HepG2 (cell line): ENCODE measurements around the gene INO80B. TPM values are rescaled to one million over a fixed set of nuclear protein-coding genes. Genes with fewer than 3 reads are reported as not detected.
A peak's percentile ranks its signal among the peaks of the same experiment; 100 is the strongest.

Experiments used
- KDM2A ChIP-seq: sonication (generic); formaldehyde crosslinking; IDR thresholded peaks from 2 replicates; pipeline ENCODE4 v1.4.0; 2020; ENCODE audit warnings: low read depth, missing genetic modification reagents, borderline replicate concordance
- NFIB ChIP-seq: sonication (generic); formaldehyde crosslinking; IDR thresholded peaks from 2 replicates; pipeline ENCODE4 v1.9.0; 2021; ENCODE audit warnings: missing genetic modification reagents, mild to moderate bottlenecking, borderline replicate concordance
- NFIC ChIP-seq: IDR thresholded peaks from 2 replicates; pipeline ENCODE4 v1.6.1; 2012; ENCODE audit warnings: mild to moderate bottlenecking, low read length, inconsistent platforms
- NFYC ChIP-seq: IDR thresholded peaks from 2 replicates; pipeline ENCODE4 v1.6.1; 2016; ENCODE audit warnings: missing genetic modification reagents, missing compliant biosample characterization
- REPIN1 ChIP-seq: sonication (generic); formaldehyde crosslinking; IDR thresholded peaks from 2 replicates; pipeline ENCODE4 v1.8.0; 2022; ENCODE audit warnings: missing genetic modification reagents, low read depth, mild to moderate bottlenecking, borderline replicate concordance
- SIN3A ChIP-seq: IDR thresholded peaks from 2 replicates; pipeline ENCODE4 v1.6.1; 2011; ENCODE audit warnings: low read depth, mild to moderate bottlenecking, control low read depth, low read length, borderline replicate concordance
- XBP1 ChIP-seq: sonication (generic); formaldehyde crosslinking; IDR thresholded peaks from 2 replicates; pipeline ENCODE4 v1.5.0; 2020; ENCODE audit warnings: missing genetic modification reagents
- ZNF326 ChIP-seq: sonication (generic); formaldehyde crosslinking; IDR thresholded peaks from 2 replicates; pipeline ENCODE4 v1.4.0; 2020; ENCODE audit warnings: missing genetic modification reagents, borderline replicate concordance
- ZNF460 ChIP-seq: sonication (generic); formaldehyde crosslinking; IDR thresholded peaks from 2 replicates; pipeline ENCODE4 v1.5.1; 2020; ENCODE audit warnings: missing genetic modification reagents, mild to moderate bottlenecking, borderline replicate concordance
- ZNF550 ChIP-seq: sonication (generic); formaldehyde crosslinking; IDR thresholded peaks from 2 replicates; pipeline ENCODE4 v1.4.0; 2020; ENCODE audit warnings: mild to moderate bottlenecking, missing genetic modification reagents, borderline replicate concordance
- ZNF563 ChIP-seq: sonication (generic); formaldehyde crosslinking; IDR thresholded peaks from 2 replicates; pipeline ENCODE4 v1.8.0; 2022; ENCODE audit warnings: mild to moderate bottlenecking, moderate library complexity, missing genetic modification reagents
- polyA plus RNA-seq, 8 experiments: library from polyadenylated mRNA; depleted of rRNA in 3 of 8; stranded (reverse) in 7 of 8; unstranded in 1 of 8; fragments of >200 nt; fragmentation: Illumina TruSeq in 4 of 8; extraction: Trizol in 4 of 8; gene quantifications; 2 replicates each; pipeline versions ENCODE4 v1.2.1 to v1.2.3, GENCODE V29; 2011 to 2016; ENCODE audit warnings: low read depth in 4 of 8, missing spikeins in 1 of 8, mixed read lengths in 1 of 8; ENCODE audit not compliant: insufficient read depth in 1 of 8
- total RNA-seq, 5 experiments: library from RNA; depleted of rRNA; stranded (reverse); fragments of >200 nt; fragmentation: Illumina TruSeq; extraction: Trizol; gene quantifications; 2 replicates each; pipeline ENCODE4 v1.2.3, GENCODE V29; 2016; ENCODE audit warnings: low read depth in 1 of 5
- TF ChIP-seq, protein P1 (sequence below): IDR thresholded peaks from 2 replicates; pipeline ENCODE4 v1.6.1; 2016; ENCODE audit warnings: control low read depth
- TF ChIP-seq, protein P2 (sequence below): fragments of 450-650 bp; IDR thresholded peaks from 2 replicates; pipeline ENCODE4 v1.6.1; 2017; ENCODE audit warnings: mild to moderate bottlenecking
- TF ChIP-seq, protein P3 (sequence below): fragments of 450-650 bp; IDR thresholded peaks from 2 replicates; pipeline ENCODE4 v1.6.1; 2017
- TF ChIP-seq, protein P4 (sequence below): sonication (generic); formaldehyde crosslinking; IDR thresholded peaks from 2 replicates; pipeline ENCODE4 v1.4.0; 2020; ENCODE audit warnings: missing genetic modification reagents

INO80B gene
- total and polyA plus RNA-seq, 2 of the 13 experiments (the other 11 are each of a cell fraction or from before 2014, with no cell fraction given): 6.2 to 14.5 TPM

DNA sequence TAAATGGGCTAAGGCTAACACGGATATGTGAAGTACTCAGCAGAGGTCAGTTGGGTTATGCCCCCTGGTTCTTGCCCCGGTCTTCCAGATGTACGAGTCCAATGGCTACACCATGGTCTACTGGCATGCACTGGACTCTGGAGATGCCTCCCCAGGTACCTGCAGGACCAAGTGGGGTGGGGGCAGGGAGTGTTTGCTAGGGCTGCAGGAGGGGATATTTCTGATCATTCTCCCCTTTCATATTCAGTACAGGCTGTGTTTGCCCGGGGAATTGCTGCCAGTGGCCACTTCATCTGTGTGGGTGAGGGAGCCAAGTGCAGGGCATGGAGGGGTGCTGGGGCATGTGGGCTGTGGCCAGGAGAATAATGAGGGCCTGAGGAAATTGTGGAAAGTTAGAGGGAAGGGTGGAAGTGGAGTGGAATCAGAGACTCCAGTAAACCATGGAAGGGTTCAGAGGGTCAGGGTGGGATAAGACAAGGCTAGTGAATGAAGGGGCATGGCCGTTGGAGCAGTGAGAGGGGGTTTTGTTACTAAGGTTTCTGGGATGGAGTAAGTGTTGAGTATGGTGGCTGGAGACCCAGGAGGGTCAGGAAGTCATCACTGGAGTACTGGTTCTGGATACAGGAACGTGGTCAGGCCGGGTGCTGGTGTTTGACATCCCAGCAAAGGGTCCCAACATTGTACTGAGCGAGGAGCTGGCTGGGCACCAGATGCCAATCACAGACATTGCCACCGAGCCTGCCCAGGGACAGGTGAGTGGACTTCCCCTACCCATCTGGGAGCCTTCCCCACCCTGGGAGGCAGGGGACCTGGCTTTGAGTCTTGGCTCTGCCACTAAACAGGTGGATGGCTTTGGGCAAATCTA lies 31.4 kb upstream of the INO80B start (continued):
- TF ChIP-seq, protein P1, sequence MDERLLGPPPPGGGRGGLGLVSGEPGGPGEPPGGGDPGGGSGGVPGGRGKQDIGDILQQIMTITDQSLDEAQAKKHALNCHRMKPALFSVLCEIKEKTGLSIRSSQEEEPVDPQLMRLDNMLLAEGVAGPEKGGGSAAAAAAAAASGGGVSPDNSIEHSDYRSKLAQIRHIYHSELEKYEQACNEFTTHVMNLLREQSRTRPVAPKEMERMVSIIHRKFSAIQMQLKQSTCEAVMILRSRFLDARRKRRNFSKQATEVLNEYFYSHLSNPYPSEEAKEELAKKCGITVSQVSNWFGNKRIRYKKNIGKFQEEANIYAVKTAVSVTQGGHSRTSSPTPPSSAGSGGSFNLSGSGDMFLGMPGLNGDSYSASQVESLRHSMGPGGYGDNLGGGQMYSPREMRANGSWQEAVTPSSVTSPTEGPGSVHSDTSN (CRISPR knock-in tag): no peak
- 0 out of 2 replicates have a peak, but pooled peaks have one; percentile 10 for TF ChIP-seq NFYC (CRISPR knock-in tag)
- TF ChIP-seq, protein P2, sequence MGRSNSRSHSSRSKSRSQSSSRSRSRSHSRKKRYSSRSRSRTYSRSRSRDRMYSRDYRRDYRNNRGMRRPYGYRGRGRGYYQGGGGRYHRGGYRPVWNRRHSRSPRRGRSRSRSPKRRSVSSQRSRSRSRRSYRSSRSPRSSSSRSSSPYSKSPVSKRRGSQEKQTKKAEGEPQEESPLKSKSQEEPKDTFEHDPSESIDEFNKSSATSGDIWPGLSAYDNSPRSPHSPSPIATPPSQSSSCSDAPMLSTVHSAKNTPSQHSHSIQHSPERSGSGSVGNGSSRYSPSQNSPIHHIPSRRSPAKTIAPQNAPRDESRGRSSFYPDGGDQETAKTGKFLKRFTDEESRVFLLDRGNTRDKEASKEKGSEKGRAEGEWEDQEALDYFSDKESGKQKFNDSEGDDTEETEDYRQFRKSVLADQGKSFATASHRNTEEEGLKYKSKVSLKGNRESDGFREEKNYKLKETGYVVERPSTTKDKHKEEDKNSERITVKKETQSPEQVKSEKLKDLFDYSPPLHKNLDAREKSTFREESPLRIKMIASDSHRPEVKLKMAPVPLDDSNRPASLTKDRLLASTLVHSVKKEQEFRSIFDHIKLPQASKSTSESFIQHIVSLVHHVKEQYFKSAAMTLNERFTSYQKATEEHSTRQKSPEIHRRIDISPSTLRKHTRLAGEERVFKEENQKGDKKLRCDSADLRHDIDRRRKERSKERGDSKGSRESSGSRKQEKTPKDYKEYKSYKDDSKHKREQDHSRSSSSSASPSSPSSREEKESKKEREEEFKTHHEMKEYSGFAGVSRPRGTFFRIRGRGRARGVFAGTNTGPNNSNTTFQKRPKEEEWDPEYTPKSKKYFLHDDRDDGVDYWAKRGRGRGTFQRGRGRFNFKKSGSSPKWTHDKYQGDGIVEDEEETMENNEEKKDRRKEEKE: no peak
- TF ChIP-seq XBP1 (CRISPR knock-in tag): no peak
- TF ChIP-seq NFIB (CRISPR knock-in tag): no peak
- no peak for TF ChIP-seq ZNF550 (CRISPR knock-in tag)
- peak; percentile 28; the same call in 1 of the 2 replicates for TF ChIP-seq REPIN1
- no peak for TF ChIP-seq NFIC
- TF ChIP-seq, protein P3, sequence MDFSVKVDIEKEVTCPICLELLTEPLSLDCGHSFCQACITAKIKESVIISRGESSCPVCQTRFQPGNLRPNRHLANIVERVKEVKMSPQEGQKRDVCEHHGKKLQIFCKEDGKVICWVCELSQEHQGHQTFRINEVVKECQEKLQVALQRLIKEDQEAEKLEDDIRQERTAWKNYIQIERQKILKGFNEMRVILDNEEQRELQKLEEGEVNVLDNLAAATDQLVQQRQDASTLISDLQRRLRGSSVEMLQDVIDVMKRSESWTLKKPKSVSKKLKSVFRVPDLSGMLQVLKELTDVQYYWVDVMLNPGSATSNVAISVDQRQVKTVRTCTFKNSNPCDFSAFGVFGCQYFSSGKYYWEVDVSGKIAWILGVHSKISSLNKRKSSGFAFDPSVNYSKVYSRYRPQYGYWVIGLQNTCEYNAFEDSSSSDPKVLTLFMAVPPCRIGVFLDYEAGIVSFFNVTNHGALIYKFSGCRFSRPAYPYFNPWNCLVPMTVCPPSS: no peak
- no peak; the same call in 1 of the 2 replicates for TF ChIP-seq KDM2A (CRISPR knock-in tag)
- TF ChIP-seq, protein P4, sequence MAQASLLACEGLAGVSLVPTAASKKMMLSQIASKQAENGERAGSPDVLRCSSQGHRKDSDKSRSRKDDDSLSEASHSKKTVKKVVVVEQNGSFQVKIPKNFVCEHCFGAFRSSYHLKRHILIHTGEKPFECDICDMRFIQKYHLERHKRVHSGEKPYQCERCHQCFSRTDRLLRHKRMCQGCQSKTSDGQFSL (CRISPR knock-in tag): no peak
- no peak for TF ChIP-seq ZNF460 (CRISPR knock-in tag)
- TF ChIP-seq SIN3A: no peak
- TF ChIP-seq ZNF326 (CRISPR knock-in tag): peak; percentile 62; the same call in 1 of the 2 replicates
- 0 out of 2 replicates have a peak, but pooled peaks have one; percentile 28 for TF ChIP-seq ZNF563 (CRISPR knock-in tag)
